Parathyroid adenoma (tissue), 2 donors: Measurements from ENCODE around the gene MPP1.
A peak's percentile ranks its signal among the peaks of the same experiment; 100 is the strongest.

Source experiments
- H2AFZ ChIP-seq: fragments of 300-600 bp; sonication (generic); one replicate; pipeline ENCODE4 v1.7.0; 2017; ENCODE audit warnings: antibody characterized with exemption, mild to moderate bottlenecking
- H3K27ac ChIP-seq: fragments of 300-600 bp; sonication (generic); one replicate; pipeline ENCODE4 v1.7.0; 2017
- H3K27me3 ChIP-seq: fragments of 300-600 bp; sonication (generic); one replicate; pipeline ENCODE4 v1.7.0; 2017; ENCODE audit warnings: low read length; ENCODE audit not compliant: control insufficient read depth, insufficient read depth
- H3K36me3 ChIP-seq: fragments of 300-600 bp; sonication (generic); one replicate; pipeline ENCODE4 v1.7.0; 2017; ENCODE audit warnings: low read length; ENCODE audit not compliant: control insufficient read depth, insufficient read depth
- H3K4me1 ChIP-seq: fragments of 300-600 bp; sonication (generic); one replicate; pipeline ENCODE4 v1.7.0; 2017; ENCODE audit warnings: control low read depth
- H3K4me2 ChIP-seq: fragments of 300-600 bp; sonication (generic); one replicate; pipeline ENCODE4 v1.7.0; 2017; ENCODE audit warnings: low read length
- H3K4me3 ChIP-seq: fragments of 300-600 bp; sonication (generic); one replicate; pipeline ENCODE4 v1.7.0; 2017; ENCODE audit warnings: low read depth, low read length
- H3K79me2 ChIP-seq: fragments of 300-600 bp; sonication (generic); one replicate; pipeline ENCODE4 v1.7.0; 2017; ENCODE audit warnings: control low read depth
- H3K9ac ChIP-seq: fragments of 300-600 bp; sonication (generic); one replicate; pipeline ENCODE4 v1.7.0; 2017; ENCODE audit warnings: mild to moderate bottlenecking
- H3K9me3 ChIP-seq: fragments of 300-600 bp; sonication (generic); one replicate; pipeline ENCODE4 v1.7.0; 2017; ENCODE audit warnings: low read length; ENCODE audit not compliant: control insufficient read depth
- CTCF ChIP-seq: fragments of 300-600 bp; sonication (generic); IDR thresholded peaks from one replicate; pipeline ENCODE4 v1.7.0; 2017; ENCODE audit warnings: antibody characterized with exemption, mild to moderate bottlenecking
- donor health status: primary hyperparathyroidism.

The MPP1 gene

GRCh38 chrX:154735695-154736393 is 69.4 kb downstream of the MPP1 start:
- no peak overlapping the region for H3K4me3 ChIP-seq
- H3K4me1 ChIP-seq, result peaks cover 18% of the 10 kb centered on the region
- H3K27ac ChIP-seq, result no peak overlapping the region

GRCh38 chrX:154734061-154734781 is 71.1 kb downstream of the MPP1 start:
- no peak for TF ChIP-seq CTCF
- Histone ChIP-seq H3K36me3 (no peaks in the 10 kb centered on the region), H3K4me1 (peaks cover 27% of the 10 kb centered on the region), H3K79me2 (no peaks in the 10 kb centered on the region), H3K9me3 (no peaks in the 10 kb centered on the region), H3K9ac (no peak overlapping the region), H3K27ac (peak overlapping the region; percentile 8), H3K27me3 (no peaks in the 10 kb centered on the region), H2AFZ (peak overlapping the region; percentile 38), H3K4me3 (no peak overlapping the region), H3K4me2 (no peak overlapping the region)

More at GRCh38 chrX:154735695-154736393, 69.4 kb downstream of the MPP1 start:
- Histone ChIP-seq H3K36me3 (no peaks in the 10 kb centered on the region), H3K79me2 (no peaks in the 10 kb centered on the region), H3K9ac (no peak overlapping the region), H2AFZ (no peak overlapping the region), H3K9me3 (no peaks in the 10 kb centered on the region), H3K27me3 (no peaks in the 10 kb centered on the region), H3K4me2 (no peak overlapping the region)
- TF ChIP-seq CTCF, result no peak

DNA sequence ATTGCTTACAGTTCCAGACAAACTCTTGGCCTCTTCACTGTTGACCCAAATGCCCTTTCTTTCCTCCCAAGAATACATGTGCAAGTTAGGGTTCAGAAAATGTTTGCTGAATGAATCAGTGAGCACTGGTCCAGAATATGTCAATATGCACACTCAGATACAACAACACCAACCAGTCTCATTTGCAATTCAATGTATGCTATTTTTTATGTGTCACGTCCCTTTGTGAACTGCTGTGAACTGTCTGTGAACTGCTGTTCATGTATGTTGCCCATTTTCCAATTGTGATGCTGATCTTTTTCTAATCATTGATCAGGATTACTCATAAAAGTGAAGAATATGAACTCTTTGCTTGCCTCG is 72.2 kb downstream of the MPP1 start:
- no peak overlapping the region for H3K27ac ChIP-seq
- no peaks in the 10 kb centered on the region for H3K36me3 ChIP-seq
- no peaks in the 10 kb centered on the region for H3K27me3 ChIP-seq
- peaks cover 30% of the 10 kb centered on the region for H3K4me1 ChIP-seq
- H3K9ac ChIP-seq, result no peak overlapping the region
- TF ChIP-seq CTCF, result no peak
- no peak overlapping the region for H3K4me2 ChIP-seq
- H2AFZ ChIP-seq, result no peak overlapping the region
- no peaks in the 10 kb centered on the region for H3K79me2 ChIP-seq
- no peak overlapping the region for H3K4me3 ChIP-seq
- H3K9me3 ChIP-seq, result no peaks in the 10 kb centered on the region

GRCh38 chrX:154732421-154733065 is 72.7 kb downstream of the MPP1 start:
- Histone ChIP-seq H3K36me3 (no peaks in the 10 kb centered on the region), H3K27ac (peak overlapping the region; percentile 15), H3K9me3 (no peaks in the 10 kb centered on the region), H3K9ac (no peak overlapping the region), H3K27me3 (no peaks in the 10 kb centered on the region), H3K4me2 (no peak overlapping the region), H3K4me1 (peaks cover 30% of the 10 kb centered on the region), H3K79me2 (no peaks in the 10 kb centered on the region), H3K4me3 (no peak overlapping the region), H2AFZ (peak overlapping the region; percentile 11)
- no peak for TF ChIP-seq CTCF
